NCI-H2081 (cell line): ENCODE data around the gene IQGAP2.

Experiments used
- DNase-seq, 2 experiments: peaks; one replicate each; lab custom pipeline; 2025; lab: John Stamatoyannopoulos, UW

IQGAP2 gene

DNA sequence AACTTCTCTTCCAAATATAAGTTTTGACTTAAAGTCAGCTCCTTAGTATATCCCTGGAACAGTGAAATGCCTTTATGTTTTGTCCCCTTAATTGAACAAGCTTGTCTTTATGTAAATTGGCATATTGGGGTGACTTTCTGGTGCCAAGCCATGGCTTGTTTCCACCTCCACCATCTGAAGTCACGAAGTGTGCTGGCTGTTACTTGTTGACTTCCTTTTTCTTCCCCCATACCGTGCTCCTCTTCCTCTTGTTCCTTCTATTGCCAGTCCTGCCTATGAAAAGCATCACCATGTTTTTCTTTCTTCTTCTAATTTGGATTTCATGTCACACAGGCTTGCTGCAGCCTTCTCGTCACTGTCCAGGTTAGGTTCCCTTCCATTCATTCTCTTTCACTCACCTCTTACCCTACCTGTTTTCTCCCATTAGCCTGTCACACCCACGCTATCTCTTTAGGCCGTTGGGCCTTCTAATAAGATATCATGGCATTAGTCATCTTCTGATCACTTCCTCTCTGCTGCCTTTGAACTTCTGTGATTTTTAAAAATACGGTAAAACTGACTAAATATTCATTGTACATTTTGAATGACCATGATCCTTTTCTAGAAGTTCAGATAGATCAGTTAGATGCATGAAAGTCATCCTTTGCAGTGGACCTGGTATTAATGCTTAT lies 48.1 kb downstream of the IQGAP2 start:
- no peak for DNase-seq

DNA sequence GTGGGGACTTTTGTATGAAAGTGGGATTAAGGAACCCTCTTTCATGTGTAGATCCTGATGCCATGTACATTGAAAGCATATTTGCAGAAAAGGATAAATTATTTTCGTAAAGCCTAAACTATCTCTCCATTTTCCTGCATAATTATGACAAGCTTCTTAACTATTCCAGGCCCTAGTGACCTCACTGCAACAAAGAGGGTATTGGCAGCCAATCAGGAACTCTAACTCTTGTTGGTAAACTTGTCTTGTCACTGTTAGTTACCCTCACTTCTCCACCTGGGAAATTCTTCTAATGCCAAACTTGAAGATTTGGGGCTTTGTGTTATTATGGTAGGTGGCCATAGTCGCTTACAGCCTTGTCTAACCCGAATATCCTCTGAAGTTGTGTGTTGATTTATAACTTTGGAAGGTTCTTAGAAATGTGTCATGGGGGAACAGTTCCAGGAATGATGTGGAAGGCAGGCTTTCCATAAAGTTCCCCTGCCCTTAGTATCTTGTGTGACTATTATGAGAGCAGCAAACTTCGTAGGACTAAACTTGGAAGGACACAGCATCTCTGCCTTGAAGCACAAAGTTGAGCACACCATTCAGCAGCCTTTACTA lies 52.5 kb downstream of the IQGAP2 start:
- DNase-seq: no peak

DNA sequence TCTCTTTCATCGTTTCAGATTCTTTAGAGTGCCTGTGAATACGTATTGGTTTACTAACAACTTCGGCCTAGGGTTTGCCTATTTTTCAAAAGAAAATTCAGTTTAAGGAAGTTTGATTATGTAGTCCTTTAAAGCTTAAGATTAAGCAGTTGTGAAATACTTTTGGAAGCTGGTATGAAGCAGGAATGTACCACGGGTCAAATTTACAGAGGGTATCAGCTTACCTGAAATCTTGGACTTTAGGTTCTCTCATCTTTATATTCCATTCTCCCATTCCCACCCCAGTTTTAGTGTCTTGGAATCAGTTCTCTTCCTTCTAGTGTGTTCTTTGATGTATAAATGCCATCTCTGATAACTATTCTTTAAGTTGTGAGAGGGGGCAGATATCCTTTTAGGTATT lies 53.2 kb downstream of the IQGAP2 start:
- DNase-seq: no peak

DNA sequence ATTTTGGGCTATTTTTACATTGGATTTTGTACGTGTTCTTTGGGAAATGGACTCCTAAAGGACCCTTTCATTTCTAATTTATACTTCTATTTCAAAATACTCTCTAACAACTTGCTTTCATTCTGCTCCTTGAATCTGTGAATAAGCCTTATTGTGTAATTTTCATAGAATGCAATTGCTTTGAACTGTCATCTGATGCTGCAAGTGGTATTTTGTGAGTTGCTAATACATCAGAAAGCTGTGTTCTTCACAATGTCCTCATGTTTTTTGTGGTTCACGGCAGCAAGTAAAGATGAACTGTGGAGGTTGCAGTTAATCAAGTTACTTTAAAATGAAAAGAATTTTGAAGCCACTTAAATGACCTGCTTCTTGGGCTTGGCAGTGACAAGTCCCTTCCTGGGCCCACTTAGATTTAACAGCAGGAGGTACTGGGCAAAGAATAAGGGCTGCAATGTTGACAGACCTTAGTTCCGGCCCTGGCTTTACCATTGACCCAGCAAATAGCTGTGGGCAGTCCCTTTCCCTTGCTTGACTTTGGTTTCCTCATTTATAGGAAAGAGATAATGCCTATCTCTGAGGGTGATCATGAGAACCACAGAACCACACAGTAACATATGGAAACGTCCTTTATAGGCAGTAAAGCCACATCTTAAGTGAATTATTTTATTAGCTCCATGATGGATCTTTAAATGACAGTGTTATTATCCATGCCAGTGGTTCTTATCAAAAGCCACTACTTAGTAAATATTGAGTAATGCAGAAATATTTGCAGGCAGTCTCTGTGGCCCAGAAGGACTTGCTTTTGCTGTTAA lies 54.8 kb downstream of the IQGAP2 start:
- no peak for DNase-seq

DNA sequence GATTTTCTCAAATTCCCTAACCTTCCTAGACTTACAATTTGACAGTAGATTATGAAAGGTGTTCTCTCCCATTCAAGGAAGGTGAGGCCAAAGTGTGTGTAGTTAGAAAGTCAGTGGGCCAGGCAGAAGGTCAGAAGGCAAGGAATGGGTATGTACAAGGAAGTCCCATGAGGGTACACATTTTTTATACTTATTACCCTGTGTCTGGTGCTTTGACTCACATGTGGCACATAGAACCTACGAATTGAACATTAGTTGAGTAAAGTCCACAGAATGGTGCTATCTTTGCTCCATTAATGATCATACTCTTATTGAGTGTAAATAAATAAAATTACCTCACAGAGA lies 55.4 kb downstream of the IQGAP2 start:
- no peak for DNase-seq

DNA sequence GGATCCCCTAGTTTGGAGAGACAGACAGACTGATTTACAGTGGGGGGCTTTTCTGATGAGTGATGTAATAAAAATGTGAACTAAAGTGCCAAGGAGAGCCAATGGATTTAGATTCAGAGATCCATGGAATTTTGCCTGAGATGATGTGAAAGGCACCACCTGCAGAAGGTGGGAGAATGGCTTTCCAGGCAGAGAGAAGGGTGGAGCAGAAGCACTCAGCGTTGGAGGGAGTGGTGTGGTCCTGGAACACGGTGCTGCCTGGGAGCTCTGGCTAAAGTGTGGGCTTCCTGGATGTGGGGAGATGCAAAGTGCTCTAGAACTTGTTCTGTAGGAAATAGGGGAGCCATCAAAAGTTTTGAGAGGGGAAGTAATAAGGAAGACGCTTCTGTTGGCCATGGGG lies 57.0 kb downstream of the IQGAP2 start:
- DNase-seq: no peak

DNA sequence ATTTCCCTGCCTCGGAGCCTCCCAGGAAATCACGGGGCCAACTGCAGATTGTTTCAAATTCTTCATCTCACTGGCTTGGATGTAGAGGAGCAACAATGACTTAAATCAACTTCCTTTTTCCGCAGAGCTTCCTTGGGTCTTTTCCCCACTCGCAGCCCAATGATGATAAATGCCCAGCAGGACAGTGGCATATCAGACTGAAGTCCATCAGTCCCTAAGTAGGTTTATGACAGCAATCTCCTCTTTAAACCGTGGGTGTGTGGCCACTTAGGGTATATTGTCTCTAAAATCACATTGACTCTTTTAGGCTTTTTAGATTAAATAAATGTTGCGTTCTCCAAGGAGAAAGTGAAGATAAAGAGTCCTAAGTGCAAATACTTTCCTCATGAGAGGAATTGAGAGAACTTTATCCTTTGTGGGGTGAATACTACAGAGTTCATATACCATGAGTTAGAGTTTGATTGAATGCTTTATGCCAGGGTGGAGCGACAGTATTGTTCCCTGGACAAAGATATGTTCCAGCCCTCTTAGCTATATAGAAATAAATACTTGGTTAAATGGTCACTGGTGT lies 59.1 kb downstream of the IQGAP2 start:
- DNase-seq: no peak

DNA sequence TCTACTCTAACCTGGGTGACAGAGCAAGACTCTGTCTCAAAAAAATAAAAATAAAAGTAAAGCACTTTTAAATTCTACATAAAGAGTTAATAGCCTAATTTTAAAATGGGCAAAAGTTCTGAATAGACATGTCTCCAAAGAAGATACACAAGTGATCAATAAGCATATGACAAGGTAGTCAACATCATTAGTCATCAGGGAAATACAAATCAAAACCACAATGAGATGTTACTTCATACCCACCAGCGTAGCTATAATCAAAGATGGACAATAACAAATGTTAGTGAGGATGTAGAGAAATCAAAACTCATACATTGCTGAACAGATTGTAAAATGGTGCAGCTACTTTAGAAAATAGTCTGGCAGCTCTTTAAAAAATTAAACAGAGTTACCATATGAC lies 64.1 kb downstream of the IQGAP2 start:
- no peak for DNase-seq

DNA sequence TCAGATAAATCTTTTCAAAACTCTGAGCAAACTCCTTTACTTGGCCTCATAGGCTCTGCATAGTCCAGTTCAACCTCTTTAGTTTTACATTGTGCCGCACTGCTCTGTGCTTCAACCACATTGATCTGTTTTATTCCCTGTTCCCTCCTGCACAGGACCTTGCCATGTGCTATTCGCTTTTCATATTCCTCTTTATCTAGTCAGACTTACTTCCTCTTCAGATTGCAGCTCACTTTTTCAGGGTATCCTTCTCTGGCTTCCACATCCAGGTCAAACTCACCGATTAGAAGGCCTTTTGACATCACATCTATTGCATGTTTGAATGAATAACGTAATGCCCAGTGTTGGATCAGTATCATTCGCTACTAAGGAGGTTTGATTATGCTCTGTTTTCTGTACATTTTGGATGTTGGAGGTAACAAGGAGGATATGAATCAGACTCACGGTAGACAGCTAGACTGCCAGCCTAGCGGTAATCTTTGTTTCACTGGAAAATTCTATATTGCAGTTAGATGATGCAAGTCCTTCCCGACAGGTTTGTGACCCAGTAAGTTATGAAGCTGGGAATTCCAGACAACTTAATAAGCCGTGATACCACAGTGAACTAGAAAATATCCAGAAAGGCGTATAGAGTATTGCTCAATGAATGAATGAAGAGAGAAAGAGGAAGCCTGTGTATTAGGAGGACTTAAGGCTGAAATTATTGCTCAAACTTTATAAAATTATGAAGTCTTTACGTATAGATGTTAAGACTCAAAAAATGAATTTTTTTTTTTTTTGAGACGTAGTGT lies 65.7 kb downstream of the IQGAP2 start:
- no peak for DNase-seq

DNA sequence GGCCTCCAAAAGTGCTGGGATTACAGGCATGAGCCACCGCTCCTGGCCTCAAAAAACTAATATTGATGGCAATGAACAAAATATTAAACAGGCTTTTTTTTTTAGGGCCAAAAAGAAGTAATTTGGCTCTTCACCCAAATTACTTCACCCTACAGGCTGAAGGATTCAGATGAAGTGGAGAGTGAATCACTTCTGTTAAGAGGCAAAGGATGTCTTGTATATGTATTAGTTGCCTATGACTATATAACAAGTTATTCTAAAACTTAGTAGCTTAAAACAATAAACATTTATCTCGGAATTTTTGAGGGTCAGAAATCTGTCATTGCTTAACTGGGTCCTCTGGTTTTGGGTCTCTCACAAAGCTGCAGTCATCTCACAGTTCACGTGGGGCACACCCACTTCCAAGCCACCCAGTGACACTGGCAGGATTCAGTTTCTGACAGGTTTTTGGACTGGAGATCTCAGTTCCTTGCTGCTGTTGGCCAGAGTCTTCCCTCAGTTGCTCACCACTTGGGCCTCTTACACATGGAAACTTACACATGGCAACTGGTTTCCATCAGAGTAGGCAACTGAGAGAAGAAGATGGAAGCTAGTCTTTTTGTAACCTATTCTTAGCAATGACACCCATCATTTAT lies 66.7 kb downstream of the IQGAP2 start:
- DNase-seq: no peak

DNA sequence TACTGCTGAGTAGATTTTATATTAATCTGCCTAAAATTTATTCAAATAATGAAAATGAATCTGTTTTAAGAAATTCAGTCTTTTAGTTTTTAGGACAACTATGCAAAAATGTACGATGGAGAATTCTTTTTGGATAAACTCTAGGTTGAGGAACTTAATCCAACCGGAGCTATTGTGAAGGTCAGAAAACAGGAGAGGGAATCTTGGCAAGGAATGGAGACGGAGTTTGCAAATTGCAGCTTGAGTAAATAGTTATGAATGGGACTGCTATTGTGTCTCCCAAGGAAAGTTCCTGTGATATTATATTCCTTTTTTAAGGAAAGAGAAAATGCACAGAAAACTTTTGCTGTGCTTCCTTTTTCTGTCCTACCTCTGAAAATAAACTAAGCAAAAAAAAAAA lies 67.9 kb downstream of the IQGAP2 start:
- DNase-seq: no peak

DNA sequence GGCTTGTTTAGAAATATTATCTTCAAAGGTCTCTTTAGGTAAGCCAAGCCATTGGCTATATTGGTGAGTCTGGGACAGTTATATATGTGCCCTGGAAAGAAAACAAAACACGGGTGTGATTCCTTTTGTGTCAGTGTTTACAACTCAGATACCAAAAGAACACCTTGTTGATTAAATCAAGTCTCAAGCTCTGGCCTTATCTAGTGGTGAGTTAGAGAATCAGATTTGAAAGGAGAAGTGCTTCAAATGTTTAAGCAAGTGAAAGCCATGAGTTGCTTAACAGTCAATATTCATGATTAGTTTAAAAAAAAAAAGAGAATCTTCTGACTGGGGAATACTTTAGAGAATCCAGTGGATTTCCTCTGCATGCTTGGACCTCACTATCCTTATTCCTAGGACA lies 68.3 kb downstream of the IQGAP2 start:
- no peak for DNase-seq

DNA sequence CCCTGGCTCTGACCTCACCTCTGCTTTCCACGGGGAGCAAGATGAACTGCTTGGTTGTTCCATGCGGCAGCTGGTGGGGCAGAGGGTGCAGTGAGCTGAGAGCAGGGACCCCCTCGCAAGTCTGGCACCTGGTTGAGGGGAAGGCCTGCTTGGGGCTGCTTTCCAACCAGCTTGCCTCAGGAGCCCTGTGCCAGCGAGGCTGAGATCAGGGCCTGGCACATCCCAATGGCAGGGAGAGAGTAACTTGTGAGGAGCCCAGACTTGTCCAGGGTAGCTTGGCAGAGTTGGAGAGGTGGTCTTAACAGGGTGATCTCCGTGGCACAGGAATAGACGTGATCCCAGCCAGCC lies 68.9 kb downstream of the IQGAP2 start:
- DNase-seq: no peak

DNA sequence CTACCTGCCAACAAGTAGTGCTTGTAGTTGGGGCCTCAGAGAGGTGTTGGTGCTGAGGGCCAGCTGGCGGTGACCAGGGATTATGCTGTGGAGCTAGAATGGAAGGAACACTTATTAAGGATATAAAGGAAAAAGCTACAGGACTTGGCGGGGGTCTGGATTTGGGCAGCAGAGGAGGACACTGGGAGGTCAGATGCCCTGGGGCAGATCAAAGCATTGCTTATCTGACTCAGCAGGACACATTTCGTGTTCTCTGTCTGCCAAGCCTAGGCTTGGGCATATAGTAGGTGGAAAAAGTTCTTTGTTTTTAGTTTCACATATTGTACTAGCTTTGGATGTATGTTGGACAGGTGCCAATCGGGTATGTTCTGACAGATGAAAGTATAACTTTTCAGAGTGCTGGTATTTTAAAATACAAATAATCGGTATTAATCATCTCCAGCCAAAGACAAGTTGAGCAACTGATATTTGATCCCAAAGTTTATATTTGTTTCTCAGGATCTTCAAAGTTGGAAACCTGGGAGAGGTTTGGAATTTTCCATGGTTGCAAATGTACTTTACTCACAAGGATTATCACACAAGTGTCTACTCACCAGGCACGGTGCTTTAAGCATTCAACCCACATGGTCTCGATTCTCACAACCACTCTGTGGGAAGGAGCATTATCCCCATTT lies 69.4 kb downstream of the IQGAP2 start:
- no peak for DNase-seq

DNA sequence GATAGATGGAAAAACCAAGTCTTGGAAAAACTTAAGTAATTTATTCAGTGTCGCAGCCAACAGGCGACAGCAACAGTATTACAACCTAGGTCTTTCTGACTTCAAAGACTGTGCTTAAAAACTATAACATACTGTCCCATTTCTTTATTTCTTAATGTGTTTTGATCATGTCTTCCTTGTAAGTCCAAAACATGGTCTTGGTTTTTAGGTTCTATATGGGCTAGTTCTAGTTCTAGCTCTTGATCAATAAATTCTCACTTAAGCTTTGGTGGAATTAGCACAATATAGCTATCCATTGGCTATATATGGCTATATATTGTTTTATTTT lies 69.9 kb downstream of the IQGAP2 start:
- DNase-seq: no peak

DNA sequence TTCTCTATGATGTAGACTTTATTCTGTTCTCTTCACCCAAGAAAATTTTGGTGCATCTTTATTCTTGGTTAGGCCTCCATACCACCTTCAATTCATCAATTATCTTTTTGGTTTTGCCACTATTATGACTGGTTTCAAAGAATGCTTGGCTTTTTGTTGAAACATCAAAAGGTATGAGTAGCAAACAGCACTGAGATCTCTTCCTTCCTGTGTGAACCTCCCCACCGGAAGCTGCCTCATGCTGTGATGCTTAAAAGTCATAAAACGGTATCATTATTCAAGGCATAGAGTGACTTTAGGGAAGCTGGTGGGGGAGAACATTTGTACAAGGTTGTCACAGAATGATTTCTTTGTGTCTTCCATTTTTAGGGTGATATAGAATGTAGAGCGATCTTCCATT lies 70.6 kb downstream of the IQGAP2 start:
- no peak for DNase-seq

DNA sequence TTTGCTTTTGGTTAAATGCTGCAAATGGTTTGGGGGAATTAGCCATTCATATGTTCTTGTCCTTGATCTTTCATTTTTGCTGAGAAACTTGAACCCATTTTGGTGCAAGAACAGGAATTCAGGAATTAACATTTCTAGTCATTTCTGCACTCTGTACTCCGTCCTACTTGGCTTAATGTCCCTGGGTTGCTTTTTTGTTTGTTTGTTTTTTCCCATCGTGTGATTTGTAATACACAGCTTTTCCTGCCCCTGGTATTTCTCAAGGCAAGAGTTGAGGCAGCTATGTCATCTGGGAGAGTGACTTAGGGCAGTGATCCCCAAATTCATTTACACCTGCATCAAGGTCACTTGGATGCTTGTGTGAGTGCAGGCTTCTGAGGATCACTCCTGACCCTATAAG lies 71.3 kb downstream of the IQGAP2 start:
- no peak for DNase-seq

DNA sequence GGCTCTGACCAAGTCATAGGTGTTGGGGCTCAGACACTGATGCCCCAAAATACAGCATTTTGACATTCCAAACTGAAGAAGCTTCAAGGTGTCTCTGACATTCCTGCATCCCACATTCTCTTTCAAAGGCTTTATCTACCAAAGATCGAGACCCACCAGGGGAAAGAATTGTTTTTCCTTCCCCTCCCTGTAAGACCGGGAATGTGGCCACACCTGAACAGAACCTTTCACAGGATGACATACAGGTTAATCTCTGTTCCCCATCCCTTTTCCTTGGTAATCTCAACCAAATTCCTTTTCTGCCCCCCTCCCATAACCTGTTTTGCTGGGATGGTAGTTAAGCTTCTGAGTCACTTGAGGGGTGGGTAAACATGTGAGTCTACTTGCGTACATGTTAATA lies 72.3 kb downstream of the IQGAP2 start:
- no peak for DNase-seq

DNA sequence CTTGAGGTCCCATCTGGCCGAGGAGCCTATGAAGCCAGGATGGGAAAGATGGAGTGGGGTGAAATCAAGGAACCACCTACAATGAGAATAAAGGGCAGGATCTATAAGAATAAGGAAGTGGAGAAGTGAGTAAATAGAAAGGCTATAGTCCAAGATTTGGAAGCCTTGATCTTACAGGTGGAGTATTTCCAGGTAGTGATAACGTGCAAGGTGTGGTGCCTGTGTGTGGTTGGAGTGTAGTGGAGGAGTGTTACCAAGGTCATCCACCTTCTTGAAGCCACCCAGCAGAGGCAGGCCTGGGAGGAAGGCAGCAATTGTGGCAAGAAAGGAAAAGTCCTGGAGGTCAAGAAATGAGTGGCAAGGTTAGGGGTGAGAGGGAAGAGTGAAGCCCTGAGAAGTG lies 72.9 kb downstream of the IQGAP2 start:
- no peak for DNase-seq

DNA sequence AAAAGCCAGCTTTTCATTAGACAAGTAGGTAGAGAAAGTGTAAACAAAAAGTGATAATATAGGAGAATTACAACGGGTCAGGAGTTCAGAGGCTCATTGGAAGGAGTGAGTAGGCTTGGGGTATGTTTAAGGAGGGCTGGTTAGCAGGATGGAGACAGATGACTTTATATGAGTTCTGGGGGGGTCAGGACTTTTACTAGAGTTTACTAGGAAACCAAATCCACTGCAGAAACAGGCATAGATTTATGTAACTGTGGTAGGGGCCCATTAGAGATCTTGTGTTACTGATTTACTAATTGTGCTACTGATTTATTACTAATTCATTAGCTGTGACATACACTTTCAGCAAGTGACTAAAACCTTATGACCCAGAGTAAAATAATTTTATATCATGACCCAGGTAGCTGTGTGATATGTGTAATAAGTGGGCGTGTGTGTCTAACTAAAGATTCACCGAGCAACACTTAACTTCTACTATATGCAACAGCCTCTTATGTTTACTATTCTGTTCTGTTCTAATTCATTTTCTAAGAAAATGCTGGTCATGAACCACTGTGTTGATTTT lies 73.5 kb downstream of the IQGAP2 start:
- no peak for DNase-seq

DNA sequence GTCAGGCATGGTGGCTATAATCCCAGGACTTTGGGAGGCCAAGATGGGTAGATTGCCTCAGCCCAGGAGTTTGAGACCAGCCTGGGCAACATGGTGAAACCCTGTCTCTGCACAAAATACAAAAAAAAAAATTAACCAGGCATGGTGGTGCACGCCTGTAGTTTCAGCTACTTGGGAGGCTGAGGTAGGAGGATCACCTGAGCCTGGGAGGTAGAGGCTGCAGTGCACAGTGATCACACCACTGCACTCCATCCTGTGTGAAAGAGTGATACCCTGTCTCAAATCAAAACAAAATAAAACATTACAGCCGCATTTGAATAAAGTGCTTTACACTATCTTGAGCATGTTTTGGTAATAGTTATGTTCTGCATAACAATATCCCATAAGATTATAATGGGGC lies 74.0 kb downstream of the IQGAP2 start:
- no peak for DNase-seq
